ENCODE results near the gene SASH1.
A peak's percentile ranks its signal among the peaks of the same experiment; 100 is the strongest.

Gene SASH1

GRCh38 chr6:148572676-148573335 is 230.2 kb downstream of the SASH1 start:
- no peak for TF ChIP-seq CTCF (conservative IDR thresholded peaks at IDR 0.05; ENCODE audit: low read depth, low read length)
- no peak for DNase-seq (ENCODE audit: low read depth)
- no peak overlapping the region for H3K4me3 ChIP-seq (ENCODE audit: low read length)

GRCh38 chr6:148573922-148574321 is 231.3 kb downstream of the SASH1 start:
- no peak overlapping the region for H3K4me3 ChIP-seq (ENCODE audit: low read length)
- TF ChIP-seq CTCF (conservative IDR thresholded peaks at IDR 0.05; ENCODE audit: low read depth, low read length) = no peak
- DNase-seq (ENCODE audit: low read depth) = no peak

GRCh38 chr6:148577687-148578488 is 235.2 kb downstream of the SASH1 start:
- peak; percentile 87 for TF ChIP-seq CTCF (conservative IDR thresholded peaks at IDR 0.05; ENCODE audit: low read depth, low read length)
- peak; percentile 35 for DNase-seq (ENCODE audit: low read depth)
- no peak overlapping the region for H3K4me3 ChIP-seq (ENCODE audit: low read length)

- no peak overlapping the region for H3K4me3 ChIP-seq (ENCODE audit: low read length)
- no peak for DNase-seq (ENCODE audit: low read depth)
- TF ChIP-seq CTCF (conservative IDR thresholded peaks at IDR 0.05; ENCODE audit: low read depth, low read length) = no peak
Measured at GRCh38 chr6:148578489-148578814, 235.8 kb downstream of the SASH1 start.

- no peak overlapping the region for H3K4me3 ChIP-seq (ENCODE audit: low read length)
- no peak for TF ChIP-seq CTCF (conservative IDR thresholded peaks at IDR 0.05; ENCODE audit: low read depth, low read length)
- DNase-seq (ENCODE audit: low read depth) = no peak
Measured at GRCh38 chr6:148578837-148579565, 236.4 kb downstream of the SASH1 start.

- no peak overlapping the region for H3K4me3 ChIP-seq (ENCODE audit: low read length)
- no peak for DNase-seq (ENCODE audit: low read depth)
- no peak for TF ChIP-seq CTCF (conservative IDR thresholded peaks at IDR 0.05; ENCODE audit: low read depth, low read length)
Measured at GRCh38 chr6:148580442-148580841, 237.8 kb downstream of the SASH1 start.
